Measurements from ENCODE around the gene CIC. TPM values are rescaled to one million over a fixed set of nuclear protein-coding genes. Genes with fewer than 3 reads are reported as not detected.
"Not testable (repeated sequence)": the region's sequence is repeated elsewhere in the genome, so short reads cannot be mapped to it uniquely, and the experiment has no call there.

Gene CIC
- total RNA-seq, 1 donor from 2014 or later, result 63.9 TPM

- no peak for DNase-seq (ENCODE audit: low read depth)
- H3K4me3 ChIP-seq (ENCODE audit: low read depth, low read length), result no peak overlapping the region
- TF ChIP-seq CTCF (conservative IDR thresholded peaks at IDR 0.05; ENCODE audit: low read depth, low read length), result no peak
Measured at GRCh38 chr19:42327381-42327780, 58.3 kb downstream of the CIC start.

- TF ChIP-seq CTCF (conservative IDR thresholded peaks at IDR 0.05; ENCODE audit: low read depth, low read length), result no peak
- no peak overlapping the region for H3K4me3 ChIP-seq (ENCODE audit: low read depth, low read length)
- DNase-seq (ENCODE audit: low read depth), result no peak
Measured at GRCh38 chr19:42328106-42328505, 59.1 kb downstream of the CIC start.

GRCh38 chr19:42328854-42329253 lies 59.8 kb downstream of the CIC start:
- no peak for DNase-seq (ENCODE audit: low read depth)
- H3K4me3 ChIP-seq (ENCODE audit: low read depth, low read length), result no peak overlapping the region
- TF ChIP-seq CTCF (conservative IDR thresholded peaks at IDR 0.05; ENCODE audit: low read depth, low read length), result no peak

- no peak overlapping the region for H3K4me3 ChIP-seq (ENCODE audit: low read depth, low read length)
- TF ChIP-seq CTCF (conservative IDR thresholded peaks at IDR 0.05; ENCODE audit: low read depth, low read length), result no peak
- DNase-seq (ENCODE audit: low read depth), result no peak
Measured at GRCh38 chr19:42330241-42330711, 61.2 kb downstream of the CIC start.

- not testable (repeated sequence) for DNase-seq (ENCODE audit: low read depth); H3K4me3 ChIP-seq (ENCODE audit: low read depth, low read length)
Measured at GRCh38 chr19:42331333-42331732, 62.3 kb downstream of the CIC start.

GRCh38 chr19:42332059-42332458 lies 63.0 kb downstream of the CIC start:
- TF ChIP-seq CTCF (conservative IDR thresholded peaks at IDR 0.05; ENCODE audit: low read depth, low read length), result no peak
- H3K4me3 ChIP-seq (ENCODE audit: low read depth, low read length), result no peak overlapping the region
- no peak for DNase-seq (ENCODE audit: low read depth)

- H3K4me3 ChIP-seq (ENCODE audit: low read depth, low read length), result no peak overlapping the region
- TF ChIP-seq CTCF (conservative IDR thresholded peaks at IDR 0.05; ENCODE audit: low read depth, low read length), result no peak
- DNase-seq (ENCODE audit: low read depth), result no peak
Measured at GRCh38 chr19:42333018-42333417, 64.0 kb downstream of the CIC start.
